ENCODE data around the gene EDNRB. TPM values are rescaled to one million over a fixed set of nuclear protein-coding genes. Genes with fewer than 3 reads are reported as not detected.

Gene EDNRB
- total RNA-seq, 1 experiment from 2014 or later, result 0.13 TPM

GRCh38 chr13:77928909-77929308, 10.3 kb upstream of the EDNRB start:
- ChIA-PET POLR2A (ENCODE audit: low non-redundant PET) (no interaction called here), CTCF (no interaction called here)
- intact Hi-C loops (cut with micrococcal nuclease; ENCODE audit: unreplicated experiment), result no loop called here
- H3K4me3 ChIP-seq (ENCODE audit: low read depth, low read length, poor library complexity, severe bottlenecking), result no peak overlapping the region
- peaks cover 49% of the 10 kb centered on the region for H3K27me3 ChIP-seq (replicated peaks; ENCODE audit: insufficient read depth, low read depth, low read length, poor library complexity)
- no peak for TF ChIP-seq EZH2 (IDR thresholded peaks at IDR 0.05; ENCODE audit: borderline replicate concordance, low read depth, low read length, poor library complexity, severe bottlenecking)
- TF ChIP-seq CTCF (conservative IDR thresholded peaks at IDR 0.05; ENCODE audit: low read depth, low read length), result no peak
- H3K9me3 ChIP-seq (ENCODE audit: low read depth, low read length, poor library complexity, severe bottlenecking), result no peaks in the 10 kb centered on the region
- H3K36me3 ChIP-seq (ENCODE audit: insufficient read depth, low read length, poor library complexity, severe bottlenecking), result no peaks in the 10 kb centered on the region
- no peak overlapping the region for H3K27ac ChIP-seq (ENCODE audit: low read depth, low read length, poor library complexity, severe bottlenecking)
- BruUV-seq (replicated peaks), result no TSS peak
- H3K4me1 ChIP-seq (ENCODE audit: insufficient read depth, low read length, poor library complexity, severe bottlenecking), result peaks cover 7% of the 10 kb centered on the region
- DNase-seq (ENCODE audit: low spot score), result peak; percentile 79

GRCh38 chr13:77925616-77926015, 7.0 kb upstream of the EDNRB start:
- peaks cover 59% of the 10 kb centered on the region for H3K27me3 ChIP-seq (replicated peaks; ENCODE audit: insufficient read depth, low read depth, low read length, poor library complexity)
- no peak overlapping the region for H3K4me3 ChIP-seq (ENCODE audit: low read depth, low read length, poor library complexity, severe bottlenecking)
- H3K4me1 ChIP-seq (ENCODE audit: insufficient read depth, low read length, poor library complexity, severe bottlenecking), result peaks cover 7% of the 10 kb centered on the region
- TF ChIP-seq CTCF (conservative IDR thresholded peaks at IDR 0.05; ENCODE audit: low read depth, low read length), result no peak
- DNase-seq (ENCODE audit: low spot score), result no peak
- CTCF ChIA-PET, result no interaction called here
- POLR2A ChIA-PET (ENCODE audit: low non-redundant PET), result no interaction called here
- no TSS peak for BruUV-seq (replicated peaks)
- H3K9me3 ChIP-seq (ENCODE audit: low read depth, low read length, poor library complexity, severe bottlenecking), result no peaks in the 10 kb centered on the region
- no peak overlapping the region for H3K27ac ChIP-seq (ENCODE audit: low read depth, low read length, poor library complexity, severe bottlenecking)
- H3K36me3 ChIP-seq (ENCODE audit: insufficient read depth, low read length, poor library complexity, severe bottlenecking), result no peaks in the 10 kb centered on the region
- intact Hi-C loops (cut with micrococcal nuclease; ENCODE audit: unreplicated experiment), result no loop called here

DNA sequence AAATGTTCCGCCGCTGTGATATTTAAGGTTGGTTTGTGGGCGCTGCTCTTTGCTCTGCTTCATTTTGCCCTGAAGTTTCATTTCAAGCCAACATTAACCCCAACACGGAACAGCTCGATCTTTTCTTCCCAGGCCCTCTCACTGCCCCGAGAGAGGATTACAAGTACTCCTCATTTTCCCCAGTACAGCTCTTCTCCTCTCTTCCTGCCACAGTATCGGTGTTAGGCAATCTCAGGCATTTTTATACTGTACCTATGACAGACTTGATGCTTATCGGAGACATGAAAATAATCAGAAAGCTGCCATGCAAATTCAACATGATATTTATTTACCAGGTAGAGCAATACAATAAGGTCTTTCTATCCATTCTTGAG, 1.3 kb upstream of the EDNRB start:
- Histone ChIP-seq H3K36me3 (ENCODE audit: insufficient read depth, low read length, poor library complexity, severe bottlenecking) (no peaks in the 10 kb centered on the region), H3K27ac (ENCODE audit: low read depth, low read length, poor library complexity, severe bottlenecking) (no peak overlapping the region), H3K9me3 (ENCODE audit: low read depth, low read length, poor library complexity, severe bottlenecking) (no peaks in the 10 kb centered on the region), H3K4me1 (ENCODE audit: insufficient read depth, low read length, poor library complexity, severe bottlenecking) (peaks cover 5% of the 10 kb centered on the region), H3K27me3 (replicated peaks; ENCODE audit: insufficient read depth, low read depth, low read length, poor library complexity) (peaks cover 82% of the 10 kb centered on the region), H3K4me3 (ENCODE audit: low read depth, low read length, poor library complexity, severe bottlenecking) (peak overlapping the region; percentile 33)
- no peak for TF ChIP-seq EZH2 (IDR thresholded peaks at IDR 0.05; ENCODE audit: borderline replicate concordance, low read depth, low read length, poor library complexity, severe bottlenecking)
- TF ChIP-seq CTCF (conservative IDR thresholded peaks at IDR 0.05; ENCODE audit: low read depth, low read length), result no peak
- DNase-seq (ENCODE audit: low spot score), result no peak
- intact Hi-C loops (cut with micrococcal nuclease; ENCODE audit: unreplicated experiment), result loop anchor here (5.0 kb wide), 1 partner anchor 138 kb away; no protein-coding TSS in a partner anchor
- BruUV-seq (replicated peaks), result no TSS peak
- POLR2A ChIA-PET (ENCODE audit: low non-redundant PET), result interaction anchor here (0.7 kb wide), 1 partner anchor 118 kb away, joined by 3 read pairs; no protein-coding TSS in a partner anchor
- CTCF ChIA-PET, result no interaction called here

Measured in A673 (cell line).